Measurements from ENCODE around the gene CBX7.

- TF ChIP-seq CTCF (conservative IDR thresholded peaks at IDR 0.05; ENCODE audit: low read depth in 2 of 2) (no peak), POLR2AphosphoS5 (IDR thresholded peaks at IDR 0.05; ENCODE audit: low read depth) (no peak), JUNB (IDR thresholded peaks at IDR 0.05; ENCODE audit: unreplicated experiment) (no peak), EZH2phosphoT487 (IDR thresholded peaks at IDR 0.05; ENCODE audit: unreplicated experiment) (no peak), ZNF331 (CRISPR knock-in tag; IDR thresholded peaks at IDR 0.05; ENCODE audit: low read depth) (no peak), STAT1 (IDR thresholded peaks at IDR 0.05; ENCODE audit: unreplicated experiment) (no peak), EZH2 (IDR thresholded peaks at IDR 0.05; ENCODE audit: low read depth, unreplicated experiment) (no peak), REST (IDR thresholded peaks at IDR 0.05; ENCODE audit: unreplicated experiment) (no peak), CREB1 (CRISPR knock-in tag; IDR thresholded peaks at IDR 0.05; ENCODE audit: low read depth) (no peak), ETS1 (IDR thresholded peaks at IDR 0.05) (no peak), ZNF462 (CRISPR knock-in tag; IDR thresholded peaks at IDR 0.05) (no peak), ZNF114 (CRISPR knock-in tag; IDR thresholded peaks at IDR 0.05) (no peak), NANOG (IDR thresholded peaks at IDR 0.05; ENCODE audit: borderline replicate concordance) (no peak)
Measured at GRCh38 chr22:39178206-39179111, 26.0 kb upstream of the CBX7 start.

Measured in GM23338 (cell line).